LNCaP clone FGC (cell line): Measurements from ENCODE around the gene ARID4A.

Source experiments
- DNase-seq: peaks from one replicate; pipeline ENCODE4 v3.0.0-alpha.2; 2011; ENCODE audit warnings: low read depth
- H3K4me3 ChIP-seq: 2 replicates; pipeline ENCODE4 v1.5.1; 2011; ENCODE audit warnings: mild to moderate bottlenecking, low read depth, low read length, control low read depth
- CTCF ChIP-seq: IDR thresholded peaks from 2 replicates; pipeline ENCODE4 v1.5.1; 2012; ENCODE audit warnings: mild to moderate bottlenecking; ENCODE audit not compliant: control insufficient read depth, insufficient read depth; ENCODE audit errors: extremely low read depth

The ARID4A gene

GRCh38 chr14:58292187-58292586 lies 6.2 kb upstream of the ARID4A start:
- no peak overlapping the region for H3K4me3 ChIP-seq

GRCh38 chr14:58294201-58294600 lies 4.2 kb upstream of the ARID4A start:
- H3K4me3 ChIP-seq: no peak overlapping the region
- no peak for DNase-seq
- no peak for TF ChIP-seq CTCF

More at GRCh38 chr14:58292187-58292586, 6.2 kb upstream of the ARID4A start:
- TF ChIP-seq CTCF: no peak
- no peak for DNase-seq

- TF ChIP-seq CTCF: no peak
- no peak for DNase-seq
- peak overlapping the region; percentile 84 for H3K4me3 ChIP-seq
Measured at GRCh38 chr14:58296726-58297125, 1.6 kb upstream of the ARID4A start.

GRCh38 chr14:58297412-58297761 lies 968 bp upstream of the ARID4A start:
- peak; percentile 32 for DNase-seq
- H3K4me3 ChIP-seq: peak overlapping the region; percentile 84

GRCh38 chr14:58297762-58298476 lies 436 bp upstream of the ARID4A start:
- peak overlapping the region; percentile 84 for H3K4me3 ChIP-seq
- peak; percentile 100 for DNase-seq
- TF ChIP-seq CTCF: no peak

More at GRCh38 chr14:58297412-58297761, 968 bp upstream of the ARID4A start:
- no peak for TF ChIP-seq CTCF

- peak overlapping the region; percentile 84 for H3K4me3 ChIP-seq
- no peak for DNase-seq
- TF ChIP-seq CTCF: no peak
Measured at GRCh38 chr14:58299401-58300330, 1.3 kb downstream of the ARID4A start.
